Neuron (in vitro differentiated cells): ENCODE results near the gene RGS16.

Experiments used
- H2AFZ ChIP-seq: one replicate; pipeline ENCODE4 v1.6.1; 2013; ENCODE audit warnings: low read depth, mild to moderate bottlenecking, inconsistent platforms, low read length, moderate library complexity
- H3K27me3 ChIP-seq: one replicate; pipeline ENCODE4 v1.6.1; 2013; ENCODE audit warnings: low read length; ENCODE audit not compliant: insufficient read depth
- H3K36me3 ChIP-seq: one replicate; pipeline ENCODE4 v1.6.1; 2013; ENCODE audit warnings: low read length; ENCODE audit not compliant: insufficient read depth
- H3K4me1 ChIP-seq: one replicate; pipeline ENCODE4 v1.6.1; 2013; ENCODE audit warnings: low read length; ENCODE audit not compliant: insufficient read depth
- H3K4me3 ChIP-seq: 2 replicates; pipeline ENCODE4 v1.5.1; 2013; ENCODE audit warnings: mild to moderate bottlenecking, low read length, moderate library complexity
- H3K9me3 ChIP-seq: one replicate; pipeline ENCODE4 v1.6.1; 2013; ENCODE audit warnings: low read length

RGS16 gene

GRCh38 chr1:182611326-182611725 lies 7.1 kb upstream of the RGS16 start:
- Histone ChIP-seq H3K9me3 (no peaks in the 10 kb centered on the region), H3K4me3 (no peak overlapping the region), H3K4me1 (peaks cover 44% of the 10 kb centered on the region)

GRCh38 chr1:182610606-182611194 lies 6.5 kb upstream of the RGS16 start:
- H3K4me3 ChIP-seq, result no peak overlapping the region
- no peak overlapping the region for H2AFZ ChIP-seq
- H3K9me3 ChIP-seq, result no peaks in the 10 kb centered on the region
- peaks cover 4% of the 10 kb centered on the region for H3K27me3 ChIP-seq
- H3K36me3 ChIP-seq, result no peaks in the 10 kb centered on the region
- peaks cover 39% of the 10 kb centered on the region for H3K4me1 ChIP-seq

More at GRCh38 chr1:182611326-182611725, 7.1 kb upstream of the RGS16 start:
- Histone ChIP-seq H3K36me3 (no peaks in the 10 kb centered on the region), H3K27me3 (peaks cover 9% of the 10 kb centered on the region), H2AFZ (no peak overlapping the region)

GRCh38 chr1:182608845-182609610 lies 4.8 kb upstream of the RGS16 start:
- Histone ChIP-seq H2AFZ (no peak overlapping the region), H3K27me3 (no peaks in the 10 kb centered on the region), H3K36me3 (no peaks in the 10 kb centered on the region), H3K4me3 (no peak overlapping the region), H3K9me3 (no peaks in the 10 kb centered on the region), H3K4me1 (peaks cover 32% of the 10 kb centered on the region)

GRCh38 chr1:182608236-182608635 lies 4.0 kb upstream of the RGS16 start:
- no peaks in the 10 kb centered on the region for H3K9me3 ChIP-seq

GRCh38 chr1:182607566-182607965 lies 3.4 kb upstream of the RGS16 start:
- H3K27me3 ChIP-seq, result no peaks in the 10 kb centered on the region
- no peaks in the 10 kb centered on the region for H3K36me3 ChIP-seq
- no peak overlapping the region for H2AFZ ChIP-seq
- H3K4me3 ChIP-seq, result no peak overlapping the region
- peaks cover 28% of the 10 kb centered on the region for H3K4me1 ChIP-seq
- no peaks in the 10 kb centered on the region for H3K9me3 ChIP-seq

More at GRCh38 chr1:182608236-182608635, 4.0 kb upstream of the RGS16 start:
- H3K4me1 ChIP-seq, result peaks cover 30% of the 10 kb centered on the region
- no peaks in the 10 kb centered on the region for H3K27me3 ChIP-seq
- H2AFZ ChIP-seq, result no peak overlapping the region
- no peak overlapping the region for H3K4me3 ChIP-seq
- no peaks in the 10 kb centered on the region for H3K36me3 ChIP-seq

- H3K9me3 ChIP-seq, result no peaks in the 10 kb centered on the region
- no peaks in the 10 kb centered on the region for H3K36me3 ChIP-seq
- no peaks in the 10 kb centered on the region for H3K27me3 ChIP-seq
- H3K4me3 ChIP-seq, result no peak overlapping the region
- H2AFZ ChIP-seq, result no peak overlapping the region
- H3K4me1 ChIP-seq, result peaks cover 18% of the 10 kb centered on the region
Measured at GRCh38 chr1:182603646-182604174, 479 bp downstream of the RGS16 start.

GRCh38 chr1:182602935-182603645 lies 1.1 kb downstream of the RGS16 start:
- Histone ChIP-seq H2AFZ (no peak overlapping the region), H3K27me3 (no peaks in the 10 kb centered on the region), H3K9me3 (no peaks in the 10 kb centered on the region), H3K4me1 (peaks cover 18% of the 10 kb centered on the region), H3K4me3 (no peak overlapping the region), H3K36me3 (no peaks in the 10 kb centered on the region)

GRCh38 chr1:182601913-182602312 lies 2.3 kb downstream of the RGS16 start:
- Histone ChIP-seq H3K36me3 (no peaks in the 10 kb centered on the region), H3K4me1 (peaks cover 11% of the 10 kb centered on the region), H3K4me3 (no peak overlapping the region), H3K9me3 (no peaks in the 10 kb centered on the region), H2AFZ (no peak overlapping the region), H3K27me3 (peaks cover 2% of the 10 kb centered on the region)

GRCh38 chr1:182601416-182601786 lies 2.8 kb downstream of the RGS16 start:
- Histone ChIP-seq H3K4me1 (peaks cover 6% of the 10 kb centered on the region), H3K27me3 (peaks cover 4% of the 10 kb centered on the region), H3K9me3 (no peaks in the 10 kb centered on the region), H2AFZ (no peak overlapping the region), H3K4me3 (no peak overlapping the region), H3K36me3 (no peaks in the 10 kb centered on the region)

GRCh38 chr1:182600745-182601415 lies 3.3 kb downstream of the RGS16 start:
- no peak overlapping the region for H2AFZ ChIP-seq
- H3K27me3 ChIP-seq, result peaks cover 4% of the 10 kb centered on the region
- peaks cover 5% of the 10 kb centered on the region for H3K4me1 ChIP-seq
- H3K4me3 ChIP-seq, result no peak overlapping the region
- H3K36me3 ChIP-seq, result no peaks in the 10 kb centered on the region
- H3K9me3 ChIP-seq, result no peaks in the 10 kb centered on the region

GRCh38 chr1:182600036-182600713 lies 4.0 kb downstream of the RGS16 start:
- Histone ChIP-seq H3K27me3 (peaks cover 4% of the 10 kb centered on the region), H3K9me3 (no peaks in the 10 kb centered on the region), H3K4me1 (peaks cover 5% of the 10 kb centered on the region), H2AFZ (no peak overlapping the region), H3K36me3 (no peaks in the 10 kb centered on the region), H3K4me3 (no peak overlapping the region)

- Histone ChIP-seq H2AFZ (no peak overlapping the region), H3K9me3 (no peaks in the 10 kb centered on the region), H3K4me3 (no peak overlapping the region), H3K4me1 (peaks cover 5% of the 10 kb centered on the region), H3K27me3 (peaks cover 4% of the 10 kb centered on the region), H3K36me3 (no peaks in the 10 kb centered on the region)
Measured at GRCh38 chr1:182599339-182599738, 4.8 kb downstream of the RGS16 start.
